HepG2 (cell line): ENCODE results near the gene RAD21L1. TPM values are rescaled to one million over a fixed set of nuclear protein-coding genes. Genes with fewer than 3 reads are reported as not detected.
"Not testable (repeated sequence)": the region's sequence is repeated elsewhere in the genome, so short reads cannot be mapped to it uniquely, and the experiment has no call there.

Source experiments
- ATAC-seq: fragments of 200-7000 bp; cut with Tn5 transposase; 3 replicates; pipeline ENCODE4 v1.9.1; 2020; ENCODE audit warnings: mild to moderate bottlenecking, moderate library complexity
- BruUV-seq: library from RNA; stranded (reverse); fragments of 400-500 nt; replicated peaks from 2 replicates; lab custom pipeline; 2021; lab: Mats Ljungman, UMichigan
- CTCF ChIA-PET: fragments of 300-600 bp; formaldehyde crosslinking; extraction: SDS; loops from one replicate; lab custom pipeline; 2021; ENCODE audit warnings: low total read pairs, inconsistent platforms, low intra/inter-chr PET ratio; lab: Yijun Ruan, JAX
- POLR2A ChIA-PET: fragments of 350-600 bp; sonication (Branson Sonifier 250); formaldehyde crosslinking; loops from one replicate; lab custom pipeline; 2020; ENCODE audit warnings: antibody characterized with exemption, inconsistent platforms; lab: Yijun Ruan, JAX
- DNase-seq: peaks from one replicate; pipeline ENCODE4 v3.0.0-alpha.2; 2015; ENCODE audit warnings: low spot score
- FAIRE-seq: peaks from 3 replicates; lab custom pipeline; 2011; peaks lifted over from hg19 to GRCh38; lab: Jason Lieb, UNC
- H2AFZ ChIP-seq: one replicate; pipeline ENCODE4 v1.6.1; 2011; ENCODE audit warnings: low read length, inconsistent platforms
- H3K27ac ChIP-seq: fragments of 300-600 bp; 3 replicates; pipeline ENCODE4 v1.8.0; 2011; ENCODE audit warnings: mixed run types, mild to moderate bottlenecking, mixed read lengths, low read length, inconsistent platforms; ENCODE audit not compliant: insufficient read depth; ENCODE audit errors: extremely low read length
- H3K27me3 ChIP-seq, 2 experiments: fragments of 200-600 bp in 1 of 2; 2 replicates in 1 of 2; 3 replicates in 1 of 2; pipeline versions ENCODE4 v1.6.0 to v1.8.0; 2011; ENCODE audit warnings: low read length in 2 of 2, mild to moderate bottlenecking in 2 of 2, moderate library complexity in 2 of 2, inconsistent platforms in 1 of 2; ENCODE audit not compliant: insufficient read depth in 2 of 2, control insufficient read depth in 1 of 2
- H3K36me3 ChIP-seq, 2 experiments: fragments of 200-600 bp in 1 of 2; replicated peaks in 1 of 2; 2 replicates in 1 of 2; 3 replicates in 1 of 2; pipeline versions ENCODE4 v1.5.1 to v1.8.0; 2011; ENCODE audit warnings: low read length in 2 of 2, inconsistent platforms in 1 of 2; ENCODE audit not compliant: insufficient read depth in 2 of 2, control insufficient read depth in 1 of 2
- H3K4me1 ChIP-seq: 2 replicates; pipeline ENCODE4 v1.5.1; 2012; ENCODE audit warnings: low read length, inconsistent platforms; ENCODE audit not compliant: insufficient read depth
- H3K4me2 ChIP-seq: 2 replicates; pipeline ENCODE4 v1.6.0; 2011; ENCODE audit warnings: low read depth, low read length, inconsistent platforms
- H3K4me3 ChIP-seq, 3 experiments: fragments of 200-600 bp in 1 of 3; sonication (generic), shearing (Covaris generic) in 1 of 3; replicated peaks in 1 of 3; 2 replicates each; pipeline ENCODE4 v1.5.1; 2011 to 2016; ENCODE audit warnings: low read length in 3 of 3, inconsistent platforms in 2 of 3, low read depth in 2 of 3, mild to moderate bottlenecking in 2 of 3, control low read depth in 1 of 3, mixed read lengths in 1 of 3; ENCODE audit not compliant: insufficient read depth in 1 of 3
- H3K79me2 ChIP-seq: one replicate; pipeline ENCODE4 v1.6.1; 2011; ENCODE audit warnings: low read length, inconsistent platforms; ENCODE audit not compliant: insufficient read depth
- H3K9ac ChIP-seq: 2 replicates; pipeline ENCODE4 v1.6.0; 2011; ENCODE audit warnings: mild to moderate bottlenecking, low read depth, low read length, inconsistent platforms; ENCODE audit not compliant: insufficient read depth
- H3K9me3 ChIP-seq: 2 replicates; pipeline ENCODE4 v1.5.1; 2012; ENCODE audit warnings: mild to moderate bottlenecking, low read length
- H4K20me1 ChIP-seq: 2 replicates; pipeline ENCODE4 v1.6.0; 2011; ENCODE audit warnings: inconsistent platforms, mild to moderate bottlenecking, low read length, moderate library complexity; ENCODE audit not compliant: insufficient read depth
- ARID5B ChIP-seq: IDR thresholded peaks from 2 replicates; pipeline ENCODE4 v1.4.0; 2020; ENCODE audit warnings: mild to moderate bottlenecking, missing genetic modification reagents
- MTA1 ChIP-seq: sonication (generic); formaldehyde crosslinking; IDR thresholded peaks from 2 replicates; pipeline ENCODE4 v1.4.0; 2020; ENCODE audit warnings: missing genetic modification reagents, mild to moderate bottlenecking, borderline replicate concordance
- NFE2L2 ChIP-seq: fragments of 150-350 bp; IDR thresholded peaks from 2 replicates; pipeline ENCODE4 v1.6.1; 2014; ENCODE audit warnings: low read length
- NRL ChIP-seq: sonication (generic); formaldehyde crosslinking; IDR thresholded peaks from 2 replicates; pipeline ENCODE4 v1.5.0; 2020; ENCODE audit warnings: missing genetic modification reagents, mild to moderate bottlenecking, moderate library complexity, borderline replicate concordance
- PITX1 ChIP-seq: sonication (generic); formaldehyde crosslinking; IDR thresholded peaks from 2 replicates; pipeline ENCODE4 v1.5.1; 2020; ENCODE audit warnings: mild to moderate bottlenecking, missing genetic modification reagents
- USF2 ChIP-seq, 2 experiments: sonication (generic) in 1 of 2; formaldehyde crosslinking in 1 of 2; IDR thresholded peaks; 2 replicates each; pipeline versions ENCODE4 v1.5.1 to v1.6.1; 2011 to 2020; ENCODE audit warnings: borderline replicate concordance in 1 of 2, low read depth in 1 of 2, low read length in 1 of 2, mild to moderate bottlenecking in 1 of 2, missing genetic modification reagents in 1 of 2, moderate library complexity in 1 of 2
- ZNF550 ChIP-seq: sonication (generic); formaldehyde crosslinking; IDR thresholded peaks from 2 replicates; pipeline ENCODE4 v1.4.0; 2020; ENCODE audit warnings: mild to moderate bottlenecking, missing genetic modification reagents, borderline replicate concordance
- WGBS: methylation state at CpG from one replicate; pipeline ENCODE4 v1.1.6; 2017; ENCODE audit warnings: low lambda C conversion rate; 5-methylcytosine and 5-hydroxymethylcytosine counted together
- in situ Hi-C: cut with HindIII; loops from 2 replicates; pipeline ENCODE4 v1.10.0; 2017; ENCODE audit warnings: low pct_unique_long_range_greater_than_20kb; ENCODE audit not compliant: extremely low pct_ligation_motif_present
- intact Hi-C: fragments of 100-400 bp; cut with micrococcal nuclease; formaldehyde crosslinking; loops from one replicate; pipeline ENCODE4 v1.10.0; 2022; ENCODE audit not compliant: unreplicated experiment
- polyA plus RNA-seq, 8 experiments: library from polyadenylated mRNA; depleted of rRNA in 3 of 8; stranded (reverse) in 7 of 8; unstranded in 1 of 8; fragments of >200 nt; fragmentation: Illumina TruSeq in 4 of 8; extraction: Trizol in 4 of 8; gene quantifications; 2 replicates each; pipeline versions ENCODE4 v1.2.1 to v1.2.3, GENCODE V29; 2011 to 2016; ENCODE audit warnings: low read depth in 4 of 8, missing spikeins in 1 of 8, mixed read lengths in 1 of 8; ENCODE audit not compliant: insufficient read depth in 1 of 8
- total RNA-seq, 5 experiments: library from RNA; depleted of rRNA; stranded (reverse); fragments of >200 nt; fragmentation: Illumina TruSeq; extraction: Trizol; gene quantifications; 2 replicates each; pipeline ENCODE4 v1.2.3, GENCODE V29; 2016; ENCODE audit warnings: low read depth in 1 of 5

The RAD21L1 gene
- total and polyA plus RNA-seq, 2 of the 13 experiments (the other 11 are each of a cell fraction or from before 2014, with no cell fraction given) = not detected

- H4K20me1 ChIP-seq = no peaks in the 10 kb centered on the region
- CTCF ChIA-PET = no interaction called here
- H3K4me1 ChIP-seq = peaks cover 9% of the 10 kb centered on the region; the same call in 1 of the 2 replicates
- no peak for FAIRE-seq
- no peak overlapping the region for H3K4me2 ChIP-seq
- in situ Hi-C loops = no loop called here
- POLR2A ChIA-PET = no interaction called here
- no TSS peak for BruUV-seq
- H3K79me2 ChIP-seq = no peaks in the 10 kb centered on the region
- DNase-seq = no peak
- peaks cover 0 to 13% of the 10 kb centered on the region in 2 experiments; a peak in 2 of 5 replicates for H3K27me3 ChIP-seq
- TF ChIP-seq NFE2L2 (peak; percentile 17; the same call in 1 of the 2 replicates), ZNF550 (CRISPR knock-in tag) (no peak)
- intact Hi-C loops = no loop called here
- no peak overlapping the region for H3K9ac ChIP-seq
- no peak for ATAC-seq
- H3K9me3 ChIP-seq = no peaks in the 10 kb centered on the region
- 32% methylated on average over 11 of the region's 11 CpGs for WGBS
- no peak overlapping the region for H2AFZ ChIP-seq
- H3K4me3 ChIP-seq = no peak overlapping the region
- no peak overlapping the region for H3K27ac ChIP-seq
- no peaks in the 10 kb centered on the region for H3K36me3 ChIP-seq
Observed at GRCh38 chr20:1215386-1216170, 10.3 kb upstream of the RAD21L1 start.

GRCh38 chr20:1216527-1217427 is 9.1 kb upstream of the RAD21L1 start:
- CTCF ChIA-PET; TF ChIP-seq USF2 (CRISPR knock-in tag; IDR thresholded peaks at IDR 0.05; ENCODE audit: borderline replicate concordance): not testable (repeated sequence)
- TF ChIP-seq MTA1 (CRISPR knock-in tag) (0 out of 2 replicates have a peak, but pooled peaks have one; percentile 24), PITX1 (0 out of 2 replicates have a peak, but pooled peaks have one; percentile 15), NRL (CRISPR knock-in tag) (0 out of 2 replicates have a peak, but pooled peaks have one; percentile 26), ARID5B (CRISPR knock-in tag) (0 out of 2 replicates have a peak, but pooled peaks have one; percentile 20), USF2 (IDR thresholded peaks at IDR 0.05; ENCODE audit: low read depth, low read length) (peak; percentile 70)

More at GRCh38 chr20:1216527-1217427, 9.1 kb upstream of the RAD21L1 start:
- BruUV-seq, DNase-seq, H3K9ac ChIP-seq, FAIRE-seq, H3K36me3 ChIP-seq, H3K4me1 ChIP-seq, H2AFZ ChIP-seq, intact Hi-C loops, H3K9me3 ChIP-seq, in situ Hi-C loops, ATAC-seq, POLR2A ChIA-PET, H3K79me2 ChIP-seq, H4K20me1 ChIP-seq, H3K27ac ChIP-seq: not testable (repeated sequence)
- Histone ChIP-seq H3K4me3 (peak overlapping the region in 1 of 3 experiments; percentile 19; a peak in 1 of 6 replicates), H3K27me3 (peaks cover 0 to 12% of the 10 kb centered on the region in 2 experiments; a peak in 2 of 5 replicates), H3K4me2 (peak overlapping the region; percentile 32)
- 38% methylated on average over 19 of the region's 19 CpGs for WGBS
